ENCODE measurements around the gene OSBP2.
"Not testable (repeated sequence)": the region's sequence is repeated elsewhere in the genome, so short reads cannot be mapped to it uniquely, and the experiment has no call there.

Gene OSBP2

DNA sequence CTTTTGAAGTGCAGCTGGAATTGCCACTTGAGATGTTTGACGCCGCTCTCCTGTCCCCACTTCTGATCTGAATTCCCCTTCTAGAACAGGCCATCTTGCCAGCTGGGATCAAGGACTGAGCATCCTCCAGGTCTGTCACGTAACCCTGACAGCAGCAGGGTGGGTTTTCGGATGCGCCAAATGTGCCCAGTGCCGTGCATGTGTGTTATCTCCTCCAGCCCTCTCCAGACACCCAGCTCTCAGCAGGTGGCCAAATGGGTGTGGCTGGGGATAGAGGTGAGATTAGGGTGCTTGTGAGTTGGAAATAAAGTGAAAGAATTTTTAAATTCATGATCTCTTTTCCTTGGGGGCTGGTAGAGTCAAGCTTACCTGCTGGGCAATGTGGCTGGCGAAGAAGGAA lies 3.3 kb downstream of the OSBP2 start:
- WGBS, 2 experiments (ENCODE audit: insufficient coverage in 2 of 2), result 96 to 98% methylated on average over 3 to 7 of the region's 7 CpGs

GRCh38 chr22:30701872-30702271 lies 7.2 kb downstream of the OSBP2 start:
- H3K4me1 ChIP-seq (ENCODE audit: control insufficient read depth, insufficient read depth, low read length, poor library complexity, severe bottlenecking), result peaks cover 3% of the 10 kb centered on the region
- whole genome bisulfite sequencing, 2 experiments (ENCODE audit: insufficient coverage in 2 of 2), result 100% methylated on average over 1 of the region's 1 CpG
- no peak overlapping the region for H3K4me3 ChIP-seq (ENCODE audit: extremely low read depth, insufficient read depth, low read length, poor library complexity, severe bottlenecking)
- H3K9me3 ChIP-seq (ENCODE audit: control insufficient read depth, low read length), result no peaks in the 10 kb centered on the region
- no peaks in the 10 kb centered on the region for H3K36me3 ChIP-seq (ENCODE audit: control insufficient read depth, insufficient read depth, low read length)
- no peak overlapping the region for H3K27ac ChIP-seq (ENCODE audit: low read depth, low read length, severe bottlenecking)

More for the DNA sequence above, 3.3 kb downstream of the OSBP2 start:
- Histone ChIP-seq H3K9me3 (ENCODE audit: control insufficient read depth, low read length) (no peaks in the 10 kb centered on the region), H3K36me3 (ENCODE audit: control insufficient read depth, insufficient read depth, low read length) (no peaks in the 10 kb centered on the region), H3K4me3 (ENCODE audit: extremely low read depth, insufficient read depth, low read length, poor library complexity, severe bottlenecking) (no peak overlapping the region), H3K27ac (ENCODE audit: low read depth, low read length, severe bottlenecking) (no peak overlapping the region), H3K4me1 (ENCODE audit: control insufficient read depth, insufficient read depth, low read length, poor library complexity, severe bottlenecking) (peaks cover 6% of the 10 kb centered on the region)

DNA sequence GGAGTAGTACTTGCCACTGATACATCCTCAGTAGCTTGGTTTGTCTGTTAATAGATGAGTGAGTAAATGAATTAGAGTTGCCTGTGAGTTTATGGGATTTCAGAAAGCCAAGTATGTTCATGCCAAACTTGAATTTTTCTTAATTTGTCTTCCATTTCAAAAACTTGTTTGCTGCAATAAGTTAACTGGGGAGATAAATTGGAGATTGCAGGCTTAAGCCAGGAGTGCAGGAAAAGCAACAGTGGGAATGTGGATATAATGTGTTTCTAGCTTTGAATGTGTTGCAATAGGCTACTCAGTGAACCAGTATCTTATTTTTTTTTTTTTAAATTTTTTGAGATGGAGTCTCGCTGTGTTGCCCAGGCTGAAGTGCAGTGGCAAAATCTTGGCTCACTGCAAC lies 8.2 kb downstream of the OSBP2 start:
- peaks cover 3% of the 10 kb centered on the region for H3K4me1 ChIP-seq (ENCODE audit: control insufficient read depth, insufficient read depth, low read length, poor library complexity, severe bottlenecking)
- WGBS, 2 experiments (ENCODE audit: insufficient coverage in 2 of 2), result no CpG with 5 or more reads among the region's 1 CpG
- H3K9me3 ChIP-seq (ENCODE audit: control insufficient read depth, low read length), result no peaks in the 10 kb centered on the region
- H3K27ac ChIP-seq (ENCODE audit: low read depth, low read length, severe bottlenecking), result no peak overlapping the region
- no peaks in the 10 kb centered on the region for H3K36me3 ChIP-seq (ENCODE audit: control insufficient read depth, insufficient read depth, low read length)
- no peak overlapping the region for H3K4me3 ChIP-seq (ENCODE audit: extremely low read depth, insufficient read depth, low read length, poor library complexity, severe bottlenecking)

GRCh38 chr22:30704978-30705377 lies 10.3 kb downstream of the OSBP2 start:
- no peaks in the 10 kb centered on the region for H3K9me3 ChIP-seq (ENCODE audit: control insufficient read depth, low read length)
- H3K4me1 ChIP-seq (ENCODE audit: control insufficient read depth, insufficient read depth, low read length, poor library complexity, severe bottlenecking), result peaks cover 3% of the 10 kb centered on the region
- H3K4me3 ChIP-seq (ENCODE audit: extremely low read depth, insufficient read depth, low read length, poor library complexity, severe bottlenecking), result no peak overlapping the region
- 90 to 91% methylated on average over 1 to 3 of the region's 5 CpGs for WGBS, 2 experiments (ENCODE audit: insufficient coverage in 2 of 2)
- no peak overlapping the region for H3K27ac ChIP-seq (ENCODE audit: low read depth, low read length, severe bottlenecking)
- no peaks in the 10 kb centered on the region for H3K36me3 ChIP-seq (ENCODE audit: control insufficient read depth, insufficient read depth, low read length)

DNA sequence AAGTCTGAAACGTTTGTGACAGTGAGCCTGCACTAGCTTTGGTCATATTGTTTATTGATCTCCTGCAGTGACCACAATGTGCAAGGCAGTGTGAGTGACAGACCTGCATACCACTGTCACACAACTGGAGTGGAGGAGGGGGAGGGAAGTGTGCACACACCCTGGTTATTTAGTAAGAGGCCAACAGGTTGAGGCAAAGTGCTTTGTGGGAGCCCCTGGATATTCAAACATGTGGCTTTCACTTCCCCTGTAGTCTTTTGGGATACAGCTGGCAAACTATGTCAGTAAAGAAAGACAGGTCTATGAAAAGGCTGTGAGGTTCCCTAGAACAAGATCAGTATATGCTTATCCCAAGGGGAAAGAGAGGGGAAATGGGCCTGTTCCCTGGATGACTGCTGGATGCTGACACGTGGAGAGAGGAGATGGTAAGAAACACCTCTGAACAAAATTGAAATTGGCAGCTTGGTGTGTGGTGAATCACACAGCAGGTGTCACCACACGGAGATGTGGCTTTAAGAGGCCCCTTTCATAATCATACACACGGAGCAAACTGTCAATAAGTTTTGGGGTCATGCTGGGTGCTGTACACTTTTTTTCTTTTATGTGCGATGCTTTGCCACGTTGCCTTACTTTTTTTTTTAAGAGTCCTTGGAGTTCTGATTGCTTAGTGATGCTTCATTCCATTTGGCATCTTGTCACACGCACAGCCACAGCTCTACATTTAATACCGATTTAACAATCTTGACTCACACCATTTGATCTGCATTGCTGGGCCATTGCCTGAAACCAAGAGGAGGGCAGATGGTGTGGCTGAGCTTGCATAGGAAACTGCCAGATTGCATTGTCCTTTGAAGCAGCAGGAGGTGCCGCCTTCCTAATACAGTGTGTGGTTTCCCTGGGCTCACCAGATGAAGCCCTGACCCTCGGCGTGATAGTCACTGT lies 11.3 kb downstream of the OSBP2 start:
- Histone ChIP-seq H3K4me3 (ENCODE audit: extremely low read depth, insufficient read depth, low read length, poor library complexity, severe bottlenecking) (no peak overlapping the region), H3K4me1 (ENCODE audit: control insufficient read depth, insufficient read depth, low read length, poor library complexity, severe bottlenecking) (peaks cover 3% of the 10 kb centered on the region), H3K27ac (ENCODE audit: low read depth, low read length, severe bottlenecking) (no peak overlapping the region), H3K9me3 (ENCODE audit: control insufficient read depth, low read length) (no peaks in the 10 kb centered on the region), H3K36me3 (ENCODE audit: control insufficient read depth, insufficient read depth, low read length) (no peaks in the 10 kb centered on the region)
- WGBS, 2 experiments (ENCODE audit: insufficient coverage in 2 of 2), result 63 to 64% methylated on average over 7 to 10 of the region's 11 CpGs

DNA sequence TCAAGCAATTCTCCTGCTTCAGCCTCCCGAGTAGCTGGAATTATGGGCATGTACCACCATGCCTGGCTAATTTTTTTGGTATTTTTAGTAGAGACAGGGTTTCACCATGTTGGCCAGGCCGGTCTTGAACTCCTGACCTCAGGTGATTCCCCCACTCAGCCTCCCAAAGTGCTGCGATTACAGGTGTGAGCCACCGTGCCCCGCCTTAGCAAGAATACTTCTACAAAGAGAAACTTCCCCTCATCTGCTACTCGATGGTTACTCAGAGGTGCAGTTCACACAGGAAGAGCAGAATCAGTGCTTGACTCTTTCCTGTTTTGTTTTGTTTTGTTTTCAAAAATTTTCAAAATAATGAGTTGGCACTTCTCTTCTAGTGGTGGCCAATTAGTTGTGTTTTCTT lies 15.3 kb downstream of the OSBP2 start:
- not testable (repeated sequence) for H3K27ac ChIP-seq (ENCODE audit: low read depth, low read length, severe bottlenecking); H3K9me3 ChIP-seq (ENCODE audit: control insufficient read depth, low read length); H3K36me3 ChIP-seq (ENCODE audit: control insufficient read depth, insufficient read depth, low read length); H3K4me1 ChIP-seq (ENCODE audit: control insufficient read depth, insufficient read depth, low read length, poor library complexity, severe bottlenecking); H3K4me3 ChIP-seq (ENCODE audit: extremely low read depth, insufficient read depth, low read length, poor library complexity, severe bottlenecking)
- WGBS, 2 experiments (ENCODE audit: insufficient coverage in 2 of 2), result 85 to 92% methylated on average over 5 to 6 of the region's 6 CpGs

- WGBS, 2 experiments (ENCODE audit: insufficient coverage in 2 of 2), result 80 to 92% methylated on average over 1 of the region's 1 CpG
- Histone ChIP-seq H3K9me3 (ENCODE audit: control insufficient read depth, low read length) (no peaks in the 10 kb centered on the region), H3K36me3 (ENCODE audit: control insufficient read depth, insufficient read depth, low read length) (no peaks in the 10 kb centered on the region), H3K4me1 (ENCODE audit: control insufficient read depth, insufficient read depth, low read length, poor library complexity, severe bottlenecking) (no peaks in the 10 kb centered on the region), H3K27ac (ENCODE audit: low read depth, low read length, severe bottlenecking) (no peak overlapping the region), H3K4me3 (ENCODE audit: extremely low read depth, insufficient read depth, low read length, poor library complexity, severe bottlenecking) (no peak overlapping the region)
Observed at GRCh38 chr22:30712094-30712493, 17.4 kb downstream of the OSBP2 start.

DNA sequence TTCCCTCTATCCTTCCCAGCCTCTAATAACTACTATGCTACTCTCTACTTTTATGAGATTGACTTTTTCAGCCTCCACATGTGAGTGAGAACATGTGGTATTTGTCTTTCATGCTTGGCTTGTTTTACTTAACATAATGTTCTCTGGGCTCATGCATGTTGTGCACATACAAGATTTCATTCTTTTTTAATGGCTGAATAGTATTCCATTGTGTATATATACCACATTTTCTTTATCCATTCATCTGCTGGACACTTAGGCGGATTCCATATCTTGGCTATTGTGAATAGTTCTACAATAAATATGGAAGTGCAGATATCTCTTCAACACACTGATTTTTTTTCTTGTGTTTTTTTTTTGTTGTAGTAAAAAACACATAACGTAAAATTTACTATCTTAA lies 19.4 kb downstream of the OSBP2 start:
- WGBS, 2 experiments (ENCODE audit: insufficient coverage in 2 of 2), result no CpG with 5 or more reads among the region's 2 CpGs
- no peak overlapping the region for H3K27ac ChIP-seq (ENCODE audit: low read depth, low read length, severe bottlenecking)
- H3K9me3 ChIP-seq (ENCODE audit: control insufficient read depth, low read length), result no peaks in the 10 kb centered on the region
- H3K4me3 ChIP-seq (ENCODE audit: extremely low read depth, insufficient read depth, low read length, poor library complexity, severe bottlenecking), result no peak overlapping the region
- no peaks in the 10 kb centered on the region for H3K36me3 ChIP-seq (ENCODE audit: control insufficient read depth, insufficient read depth, low read length)
- no peaks in the 10 kb centered on the region for H3K4me1 ChIP-seq (ENCODE audit: control insufficient read depth, insufficient read depth, low read length, poor library complexity, severe bottlenecking)

- H3K9me3 ChIP-seq (ENCODE audit: control insufficient read depth, low read length), result no peaks in the 10 kb centered on the region
- 36 to 68% methylated on average over 1 to 3 of the region's 4 CpGs for WGBS, 2 experiments (ENCODE audit: insufficient coverage in 2 of 2)
- H3K36me3 ChIP-seq (ENCODE audit: control insufficient read depth, insufficient read depth, low read length), result no peaks in the 10 kb centered on the region
- no peaks in the 10 kb centered on the region for H3K4me1 ChIP-seq (ENCODE audit: control insufficient read depth, insufficient read depth, low read length, poor library complexity, severe bottlenecking)
- H3K4me3 ChIP-seq (ENCODE audit: extremely low read depth, insufficient read depth, low read length, poor library complexity, severe bottlenecking), result no peak overlapping the region
- H3K27ac ChIP-seq (ENCODE audit: low read depth, low read length, severe bottlenecking), result no peak overlapping the region
Observed at GRCh38 chr22:30717331-30717921, 22.8 kb downstream of the OSBP2 start.

- Histone ChIP-seq H3K4me1 (ENCODE audit: control insufficient read depth, insufficient read depth, low read length, poor library complexity, severe bottlenecking) (no peaks in the 10 kb centered on the region), H3K9me3 (ENCODE audit: control insufficient read depth, low read length) (no peaks in the 10 kb centered on the region), H3K4me3 (ENCODE audit: extremely low read depth, insufficient read depth, low read length, poor library complexity, severe bottlenecking) (no peak overlapping the region), H3K36me3 (ENCODE audit: control insufficient read depth, insufficient read depth, low read length) (no peaks in the 10 kb centered on the region), H3K27ac (ENCODE audit: low read depth, low read length, severe bottlenecking) (no peak overlapping the region)
- 100% methylated on average over 1 of the region's 3 CpGs; no CpG with 5 or more reads in 1 of the 2 experiments for WGBS, 2 experiments (ENCODE audit: insufficient coverage in 2 of 2)
Observed at GRCh38 chr22:30717952-30718351, 23.3 kb downstream of the OSBP2 start.

DNA sequence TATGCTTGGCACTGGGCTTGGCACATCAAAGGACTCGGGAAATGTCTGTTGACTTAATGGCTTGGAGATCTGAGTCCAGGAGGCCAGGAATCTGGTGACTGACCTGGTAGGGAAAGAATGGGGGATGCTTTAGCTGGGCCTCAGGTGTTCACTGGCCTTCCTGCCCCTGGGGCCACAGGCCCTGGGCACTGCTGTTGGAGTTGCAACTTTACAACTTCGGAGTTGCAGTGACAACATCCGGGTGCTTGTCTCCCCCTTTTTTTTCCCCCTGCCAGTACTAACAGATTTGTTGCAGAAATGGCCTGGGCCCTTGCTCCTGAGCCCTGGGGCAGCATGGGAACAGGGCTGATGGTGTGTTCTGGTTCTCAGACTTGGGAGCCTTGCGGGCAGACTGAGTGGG lies 23.8 kb downstream of the OSBP2 start:
- WGBS, 2 experiments (ENCODE audit: insufficient coverage in 2 of 2), result 78 to 100% methylated on average over 1 to 3 of the region's 4 CpGs
- Histone ChIP-seq H3K36me3 (ENCODE audit: control insufficient read depth, insufficient read depth, low read length) (no peaks in the 10 kb centered on the region), H3K9me3 (ENCODE audit: control insufficient read depth, low read length) (no peaks in the 10 kb centered on the region), H3K4me1 (ENCODE audit: control insufficient read depth, insufficient read depth, low read length, poor library complexity, severe bottlenecking) (no peaks in the 10 kb centered on the region), H3K27ac (ENCODE audit: low read depth, low read length, severe bottlenecking) (no peak overlapping the region), H3K4me3 (ENCODE audit: extremely low read depth, insufficient read depth, low read length, poor library complexity, severe bottlenecking) (no peak overlapping the region)

All from mesodermal cell (in vitro differentiated cells).